GOT3 (cell line): ENCODE data around the gene CFAP54.

Experiments used
- DNase-seq: peaks from one replicate; lab custom pipeline; 2025; ENCODE audit warnings: mixed read lengths; lab: John Stamatoyannopoulos, UW

The CFAP54 gene

DNA sequence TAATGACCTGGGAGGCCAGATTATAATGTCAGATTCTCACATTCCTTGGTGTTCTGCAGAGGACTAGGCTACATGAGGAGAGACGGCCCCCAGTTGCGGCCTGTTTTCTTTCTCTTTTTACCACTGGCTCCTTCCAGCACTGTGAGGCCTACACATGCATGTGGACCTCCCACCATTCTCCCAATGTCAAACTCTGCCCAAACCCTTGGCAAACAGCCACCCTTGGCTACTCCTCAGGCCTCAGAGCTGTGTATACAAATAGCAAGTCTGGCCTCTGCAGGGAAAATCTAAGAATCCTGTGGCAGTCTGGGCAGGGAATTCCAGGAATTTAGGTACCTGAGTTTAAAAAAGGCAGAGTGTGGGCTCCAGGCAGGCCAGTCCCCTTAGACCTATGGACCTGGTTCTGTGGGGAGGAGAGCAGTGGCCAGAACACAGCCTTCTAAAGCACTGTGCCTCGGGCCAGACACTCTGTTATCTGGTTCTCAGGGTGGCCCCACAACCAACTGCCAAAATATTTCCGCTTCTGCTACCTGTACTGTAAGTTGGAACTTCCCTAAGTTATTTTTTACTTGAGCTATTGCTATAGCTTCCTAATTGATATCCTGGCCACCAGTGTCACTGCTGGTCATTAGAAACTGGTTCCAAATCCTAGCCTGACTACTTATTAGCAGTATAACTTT, 397.8 kb downstream of the CFAP54 start:
- DNase-seq: no peak

GRCh38 chr12:96889273-96889933, 400.0 kb downstream of the CFAP54 start:
- DNase-seq: no peak

- DNase-seq: no peak
Measured at GRCh38 chr12:96890331-96890730, 401.0 kb downstream of the CFAP54 start.

- DNase-seq: no peak
Measured at GRCh38 chr12:96892104-96892503, 402.7 kb downstream of the CFAP54 start.

- DNase-seq: no peak
Measured at GRCh38 chr12:96897421-96897820, 408.0 kb downstream of the CFAP54 start.

GRCh38 chr12:96901175-96901574, 411.8 kb downstream of the CFAP54 start:
- no peak for DNase-seq

DNA sequence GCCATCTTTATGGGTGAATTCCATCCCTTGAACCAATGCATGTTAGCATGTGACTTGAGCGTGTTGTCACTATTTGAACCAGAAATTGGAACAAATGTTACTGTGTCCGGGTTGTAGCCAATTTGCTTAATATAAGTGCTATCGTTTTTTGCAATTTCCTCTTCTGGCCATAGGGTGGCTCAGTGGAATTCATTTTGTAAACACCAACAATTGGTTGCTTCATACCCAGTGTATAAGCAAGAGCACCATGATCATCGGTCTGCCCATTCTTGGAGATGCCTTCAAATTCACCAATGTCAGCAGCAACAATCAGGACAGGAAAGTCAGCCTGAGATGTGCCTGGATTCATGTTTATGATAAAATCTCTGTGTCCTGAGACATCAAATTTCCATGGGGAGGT, 412.7 kb downstream of the CFAP54 start:
- DNase-seq: no peak

GRCh38 chr12:96906498-96906848, 417.1 kb downstream of the CFAP54 start:
- DNase-seq: no peak

DNA sequence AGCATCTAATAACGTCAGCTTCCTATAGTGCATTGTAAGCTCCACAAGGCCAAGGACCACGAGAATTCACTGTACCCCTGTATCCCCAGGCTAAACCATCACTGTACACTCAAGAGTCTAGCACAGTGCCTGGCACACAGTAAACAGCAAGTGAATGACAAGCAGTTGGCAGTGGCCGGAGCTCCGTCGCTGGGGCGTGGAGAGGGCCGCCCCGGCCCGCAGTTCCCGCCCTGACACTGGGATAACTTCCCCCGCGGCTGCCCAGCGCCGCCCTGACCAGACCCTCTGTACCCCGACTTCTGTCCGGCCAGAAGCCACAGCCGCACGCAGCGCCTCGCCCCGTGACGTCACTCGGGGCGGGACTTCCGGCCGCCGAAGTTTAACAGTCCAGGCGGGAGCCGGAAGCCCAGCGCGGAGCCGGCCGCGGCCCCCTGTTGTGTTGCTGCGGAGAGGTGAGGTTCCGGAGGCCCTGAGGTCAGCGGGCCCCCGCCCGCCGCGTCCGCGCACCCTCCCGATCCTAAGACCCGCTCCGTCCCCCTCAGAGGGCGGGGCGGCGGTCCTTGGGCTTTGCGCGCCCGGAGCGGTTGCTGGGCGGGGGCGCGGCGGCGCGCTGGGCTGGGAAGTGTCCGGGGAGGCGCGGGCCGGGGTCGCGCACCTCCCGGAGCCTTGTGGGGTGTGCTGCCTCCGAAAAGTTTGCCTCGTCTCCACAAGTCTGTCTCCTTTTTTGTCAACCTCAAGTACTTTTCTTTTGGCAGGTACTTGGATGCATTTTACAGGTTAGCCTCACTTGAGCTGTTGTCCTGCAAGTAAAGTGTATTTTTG, 417.7 kb downstream of the CFAP54 start, which contains the start of gene NEDD1:
NEDD1 (plus strand) TSS at position 409 of the 822 bp plus-strand sequence. CDS start 2,503 bp downstream, outside the sequence.
- peak; percentile 36 for DNase-seq

- no peak for DNase-seq
Measured at GRCh38 chr12:96907671-96908422, 418.5 kb downstream of the CFAP54 start.

DNA sequence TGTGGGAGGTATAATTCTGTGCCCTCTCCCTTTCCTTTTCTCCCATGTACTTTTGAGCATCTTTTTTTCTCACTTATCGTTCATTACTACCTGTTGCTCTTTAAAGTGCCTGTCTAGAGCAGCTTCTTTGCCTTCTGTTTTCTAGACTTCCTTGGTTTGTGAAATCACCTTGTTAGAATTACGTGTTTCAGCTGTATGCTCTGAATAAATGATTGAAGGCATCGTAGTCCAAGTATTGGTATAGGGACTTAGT, 419.0 kb downstream of the CFAP54 start:
- DNase-seq: no peak

- DNase-seq: no peak
Measured at GRCh38 chr12:96912261-96912660, 422.9 kb downstream of the CFAP54 start.

DNA sequence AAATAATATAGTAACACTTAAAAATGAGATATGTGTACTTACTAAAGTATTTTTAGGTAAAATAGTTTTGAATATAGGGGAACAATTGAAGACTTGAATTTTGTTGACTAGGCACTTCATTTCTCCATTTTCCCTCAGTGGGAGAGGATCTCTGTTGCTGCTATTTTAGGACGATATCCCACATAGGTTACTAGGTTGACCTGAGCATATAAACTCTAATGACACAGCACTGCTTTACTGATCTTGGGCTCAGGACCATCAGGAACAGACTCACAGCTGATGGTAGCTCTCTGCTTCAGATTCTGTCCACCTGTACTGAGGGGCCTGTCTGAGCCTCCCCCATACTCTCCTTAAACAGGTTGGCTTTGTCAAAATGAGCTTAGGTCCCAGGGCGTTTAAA, 423.6 kb downstream of the CFAP54 start:
- no peak for DNase-seq

DNA sequence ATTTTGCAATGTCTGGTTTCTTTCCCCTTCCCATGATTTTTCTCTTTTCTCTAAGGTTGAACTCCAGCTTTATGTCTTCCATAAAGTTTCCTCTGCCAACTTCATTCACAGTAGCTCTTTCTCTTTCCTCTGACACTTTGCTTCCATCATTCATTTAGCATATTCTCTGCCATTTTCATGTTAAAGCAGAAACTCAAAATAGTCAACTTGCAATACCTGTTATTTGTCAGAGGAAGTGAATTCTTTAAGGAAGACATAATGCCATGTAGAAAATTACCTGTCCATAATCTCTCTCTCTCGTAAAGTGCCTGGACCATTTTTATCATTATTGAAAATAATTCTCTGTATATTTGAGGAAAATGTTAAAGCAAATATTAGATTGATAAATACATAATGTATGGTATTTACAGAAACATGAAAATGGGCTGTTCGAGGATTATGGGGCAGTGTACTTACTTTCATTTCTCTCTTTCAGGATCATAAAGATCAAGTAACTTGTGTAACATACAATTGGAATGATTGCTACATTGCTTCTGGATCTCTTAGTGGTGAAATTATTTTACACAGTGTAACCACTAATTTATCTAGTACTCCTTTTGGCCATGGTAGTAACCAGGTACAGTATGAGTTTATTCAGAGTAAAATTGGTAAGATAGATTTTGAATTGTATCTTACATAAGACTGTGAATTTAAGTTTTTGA, 430.3 kb downstream of the CFAP54 start:
- no peak for DNase-seq
